Neural cell (in vitro differentiated cells): Measurements from ENCODE around the gene WDR4. TPM values are rescaled to one million over a fixed set of nuclear protein-coding genes. Genes with fewer than 3 reads are reported as not detected.

Experiments
- H2AFZ ChIP-seq: fragments of 200-600, 300-800 bp; sonication (generic), shearing (Covaris generic); 2 replicates; pipeline ENCODE4 v1.6.0; 2014; ENCODE audit warnings: low read depth, mild to moderate bottlenecking, antibody characterized with exemption, low read length, moderate library complexity
- H3F3A ChIP-seq: fragments of 200-600 bp; shearing (Covaris generic); 2 replicates; pipeline ENCODE4 v1.6.1; 2016; ENCODE audit warnings: mild to moderate bottlenecking, moderate library complexity, mixed read lengths, antibody characterized with exemption, low read length; ENCODE audit not compliant: insufficient read depth, poor library complexity, severe bottlenecking
- H3K27ac ChIP-seq: fragments of 200-600, 300-800 bp; sonication (generic), shearing (Covaris generic); 2 replicates; pipeline ENCODE4 v1.5.1; 2014; ENCODE audit warnings: mild to moderate bottlenecking, low read length, moderate library complexity
- H3K27me3 ChIP-seq: fragments of 300-800, 200-600 bp; sonication (generic), shearing (Covaris generic); 2 replicates; pipeline ENCODE4 v1.6.0; 2014; ENCODE audit warnings: mild to moderate bottlenecking, low read depth, low read length, moderate library complexity; ENCODE audit not compliant: insufficient read depth
- H3K36me3 ChIP-seq: fragments of 300-800, 200-600 bp; sonication (generic), shearing (Covaris generic); 2 replicates; pipeline ENCODE4 v1.5.1; 2014; ENCODE audit warnings: mild to moderate bottlenecking, antibody characterized with exemption, low read length, moderate library complexity; ENCODE audit not compliant: insufficient read depth
- H3K4me2 ChIP-seq: fragments of 300-800, 200-600 bp; sonication (generic), shearing (Covaris generic); 2 replicates; pipeline ENCODE4 v1.6.0; 2014; ENCODE audit warnings: mild to moderate bottlenecking, low read length
- H3K4me3 ChIP-seq: fragments of 300-800, 200-600 bp; sonication (generic), shearing (Covaris generic); 2 replicates; pipeline ENCODE4 v1.5.1; 2014; ENCODE audit warnings: mild to moderate bottlenecking, low read length, moderate library complexity
- H3K79me2 ChIP-seq: fragments of 200-600 bp; shearing (Covaris generic); replicated peaks from 2 replicates; pipeline ENCODE4 v1.6.0; 2014; ENCODE audit warnings: mild to moderate bottlenecking, low read length, moderate library complexity; ENCODE audit not compliant: insufficient read depth
- H3K9ac ChIP-seq: fragments of 300-800, 200-600 bp; sonication (generic), shearing (Covaris generic); 2 replicates; pipeline ENCODE4 v1.6.1; 2016; ENCODE audit warnings: mild to moderate bottlenecking, low read length, mixed read lengths
- H3K9me2 ChIP-seq: fragments of 200-600 bp; shearing (Covaris generic); 2 replicates; pipeline ENCODE4 v1.6.1; 2016; ENCODE audit warnings: mild to moderate bottlenecking, low read length, mixed read lengths; ENCODE audit not compliant: insufficient read depth
- H3K9me3 ChIP-seq: fragments of 200-600, 300-800 bp; sonication (generic), shearing (Covaris generic); 2 replicates; pipeline ENCODE4 v1.6.1; 2016; ENCODE audit warnings: mild to moderate bottlenecking, mixed run types, low read length, moderate library complexity, mixed read lengths
- H4K20me1 ChIP-seq: fragments of 200-600 bp; shearing (Covaris generic); 2 replicates; pipeline ENCODE4 v1.6.1; 2016; ENCODE audit warnings: mild to moderate bottlenecking, mixed run types; ENCODE audit not compliant: insufficient read depth
- CTCF ChIP-seq: fragments of 450-650 bp; IDR thresholded peaks from 2 replicates; pipeline ENCODE4 v1.5.1; 2014; ENCODE audit warnings: antibody characterized with exemption, mild to moderate bottlenecking, moderate library complexity; ENCODE audit not compliant: poor library complexity, severe bottlenecking
- EZH2 ChIP-seq: fragments of 200-600, 300-800 bp; shearing (Covaris generic), sonication (generic); IDR thresholded peaks from 2 replicates; pipeline ENCODE4 v1.6.1; 2014; ENCODE audit warnings: antibody characterized with exemption, low read length, borderline replicate concordance, mild to moderate bottlenecking; ENCODE audit not compliant: insufficient read depth, poor library complexity, severe bottlenecking
- MXI1 ChIP-seq: fragments of 450-650 bp; conservative IDR thresholded peaks from 2 replicates; pipeline ENCODE4 v1.6.1; 2014; ENCODE audit warnings: antibody characterized with exemption, mild to moderate bottlenecking; ENCODE audit not compliant: poor library complexity, severe bottlenecking
- POLR2AphosphoS5 ChIP-seq: IDR thresholded peaks from 2 replicates; pipeline ENCODE4 v1.6.1; 2012
- SMC3 ChIP-seq: fragments of 450-650 bp; conservative IDR thresholded peaks from 2 replicates; pipeline ENCODE4 v1.6.1; 2014; ENCODE audit warnings: antibody characterized with exemption, mild to moderate bottlenecking, moderate library complexity; ENCODE audit not compliant: poor library complexity
- TAF1 ChIP-seq: IDR thresholded peaks from 2 replicates; pipeline ENCODE4 v1.6.1; 2012; ENCODE audit warnings: low read depth
- polyA plus RNA-seq: library from polyadenylated mRNA; depleted of rRNA; stranded (reverse); fragments of >200 nt; gene quantifications from 2 replicates; pipeline ENCODE4 v1.2.3, GENCODE V29; 2014
- TF ChIP-seq, protein P1 (sequence below): IDR thresholded peaks from 2 replicates; pipeline ENCODE4 v1.6.1; 2012; ENCODE audit warnings: borderline replicate concordance

WDR4 gene
- polyA plus RNA-seq, 1 donor from 2014 or later = 9.2 TPM

GRCh38 chr21:42925114-42925926 is 46.0 kb upstream of the WDR4 start, which contains the start of gene ERVH48-1:
TSS of gene ERVH48-1 (minus strand) at chr21:42925630. CDS start at chr21:42919006, 6,624 bp downstream.
- Histone ChIP-seq H3K36me3 (no peaks in the 10 kb centered on the region), H3K79me2 (no peaks in the 10 kb centered on the region), H3K4me3 (no peak within 1 kb of the TSS), H3K4me2 (no peak within 1 kb of the TSS), H3F3A (no peaks in the 10 kb centered on the region), H3K27me3 (no peaks in the 10 kb centered on the region), H2AFZ (no peak within 1 kb of the TSS), H3K9me2 (no peaks in the 10 kb centered on the region), H3K9me3 (no peaks in the 10 kb centered on the region), H3K9ac (no peak within 1 kb of the TSS), H4K20me1 (no peaks in the 10 kb centered on the region), H3K27ac (no peak within 1 kb of the TSS)
- TF ChIP-seq SMC3 (no peak), CTCF (no peak), TAF1 (no peak), POLR2AphosphoS5 (no peak), MXI1 (no peak)

- Histone ChIP-seq H4K20me1 (no peaks in the 10 kb centered on the region), H3K9me2 (no peaks in the 10 kb centered on the region), H3K27ac (no peak overlapping the region), H2AFZ (no peak overlapping the region), H3F3A (no peaks in the 10 kb centered on the region), H3K4me3 (no peak overlapping the region), H3K4me2 (no peak overlapping the region), H3K36me3 (no peaks in the 10 kb centered on the region), H3K79me2 (no peaks in the 10 kb centered on the region), H3K27me3 (no peaks in the 10 kb centered on the region), H3K9me3 (no peaks in the 10 kb centered on the region), H3K9ac (no peak overlapping the region)
- TF ChIP-seq POLR2AphosphoS5 (no peak), EZH2 (no peak), MXI1 (no peak), CTCF (no peak)
- TF ChIP-seq, protein P1, sequence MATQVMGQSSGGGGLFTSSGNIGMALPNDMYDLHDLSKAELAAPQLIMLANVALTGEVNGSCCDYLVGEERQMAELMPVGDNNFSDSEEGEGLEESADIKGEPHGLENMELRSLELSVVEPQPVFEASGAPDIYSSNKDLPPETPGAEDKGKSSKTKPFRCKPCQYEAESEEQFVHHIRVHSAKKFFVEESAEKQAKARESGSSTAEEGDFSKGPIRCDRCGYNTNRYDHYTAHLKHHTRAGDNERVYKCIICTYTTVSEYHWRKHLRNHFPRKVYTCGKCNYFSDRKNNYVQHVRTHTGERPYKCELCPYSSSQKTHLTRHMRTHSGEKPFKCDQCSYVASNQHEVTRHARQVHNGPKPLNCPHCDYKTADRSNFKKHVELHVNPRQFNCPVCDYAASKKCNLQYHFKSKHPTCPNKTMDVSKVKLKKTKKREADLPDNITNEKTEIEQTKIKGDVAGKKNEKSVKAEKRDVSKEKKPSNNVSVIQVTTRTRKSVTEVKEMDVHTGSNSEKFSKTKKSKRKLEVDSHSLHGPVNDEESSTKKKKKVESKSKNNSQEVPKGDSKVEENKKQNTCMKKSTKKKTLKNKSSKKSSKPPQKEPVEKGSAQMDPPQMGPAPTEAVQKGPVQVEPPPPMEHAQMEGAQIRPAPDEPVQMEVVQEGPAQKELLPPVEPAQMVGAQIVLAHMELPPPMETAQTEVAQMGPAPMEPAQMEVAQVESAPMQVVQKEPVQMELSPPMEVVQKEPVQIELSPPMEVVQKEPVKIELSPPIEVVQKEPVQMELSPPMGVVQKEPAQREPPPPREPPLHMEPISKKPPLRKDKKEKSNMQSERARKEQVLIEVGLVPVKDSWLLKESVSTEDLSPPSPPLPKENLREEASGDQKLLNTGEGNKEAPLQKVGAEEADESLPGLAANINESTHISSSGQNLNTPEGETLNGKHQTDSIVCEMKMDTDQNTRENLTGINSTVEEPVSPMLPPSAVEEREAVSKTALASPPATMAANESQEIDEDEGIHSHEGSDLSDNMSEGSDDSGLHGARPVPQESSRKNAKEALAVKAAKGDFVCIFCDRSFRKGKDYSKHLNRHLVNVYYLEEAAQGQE = no peak
Measured at GRCh38 chr21:42924433-42924751, 45.1 kb upstream of the WDR4 start.
